Loucy (cell line): ENCODE measurements around the gene PDIA4.

Experiments
- H2AFZ ChIP-seq: fragments of 200-600 bp; sonication (generic); 2 replicates; pipeline ENCODE4 v1.6.0; 2016; ENCODE audit warnings: antibody characterized with exemption, mild to moderate bottlenecking, low read length, moderate library complexity
- H3F3A ChIP-seq: fragments of 200-600 bp; 2 replicates; pipeline ENCODE4 v1.6.0; 2016; ENCODE audit warnings: antibody characterized with exemption, low read depth, mild to moderate bottlenecking
- H3K27me3 ChIP-seq: fragments of 200-600 bp; sonication (generic); 2 replicates; pipeline ENCODE4 v1.6.1; 2014; ENCODE audit warnings: low read length, mild to moderate bottlenecking; ENCODE audit not compliant: insufficient read depth, poor library complexity, severe bottlenecking
- H3K36me3 ChIP-seq: fragments of 200-600 bp; sonication (generic); 2 replicates; pipeline ENCODE4 v1.6.1; 2016; ENCODE audit warnings: low read length; ENCODE audit not compliant: insufficient read depth
- H3K4me1 ChIP-seq: fragments of 200-600 bp; sonication (generic); 2 replicates; pipeline ENCODE4 v1.5.1; 2014; ENCODE audit warnings: low read length, mild to moderate bottlenecking; ENCODE audit not compliant: insufficient read depth, poor library complexity, severe bottlenecking
- H3K4me2 ChIP-seq: fragments of 200-600 bp; sonication (generic); 2 replicates; pipeline ENCODE4 v1.6.0; 2014; ENCODE audit warnings: antibody characterized with exemption, low read length, low read depth, mild to moderate bottlenecking; ENCODE audit not compliant: poor library complexity, severe bottlenecking
- H3K4me3 ChIP-seq: fragments of 200-600 bp; sonication (generic); 2 replicates; pipeline ENCODE4 v1.5.1; 2014; ENCODE audit warnings: low read length, mild to moderate bottlenecking, mixed read lengths; ENCODE audit not compliant: poor library complexity, severe bottlenecking
- H3K79me2 ChIP-seq: fragments of 200-600 bp; sonication (generic); 2 replicates; pipeline ENCODE4 v1.6.1; 2014; ENCODE audit warnings: low read length; ENCODE audit not compliant: insufficient read depth
- H3K9ac ChIP-seq: fragments of 200-600 bp; sonication (generic); 2 replicates; pipeline ENCODE4 v1.6.0; 2014; ENCODE audit warnings: mild to moderate bottlenecking, low read depth, low read length, moderate library complexity; ENCODE audit not compliant: poor library complexity, severe bottlenecking
- H3K9me2 ChIP-seq: fragments of 200-600 bp; sonication (generic); replicated peaks from 2 replicates; pipeline ENCODE4 v1.6.1; 2016; ENCODE audit warnings: low read depth, low read length, mixed read lengths
- H3K9me3 ChIP-seq: fragments of 200-600 bp; sonication (generic); 2 replicates; pipeline ENCODE4 v1.6.1; 2014; ENCODE audit warnings: mild to moderate bottlenecking, antibody characterized with exemption, low read length, low read depth; ENCODE audit not compliant: insufficient read depth
- H4K20me1 ChIP-seq: fragments of 200-600 bp; sonication (generic); 2 replicates; pipeline ENCODE4 v1.6.0; 2014; ENCODE audit warnings: antibody characterized with exemption, low read length, mild to moderate bottlenecking; ENCODE audit not compliant: insufficient read depth, poor library complexity, severe bottlenecking
- CTCF ChIP-seq: fragments of 200-600 bp; sonication (generic); conservative IDR thresholded peaks from 2 replicates; pipeline ENCODE4 v1.5.1; 2014; ENCODE audit warnings: mild to moderate bottlenecking, antibody characterized with exemption, low read length
- EZH2phosphoT487 ChIP-seq: fragments of 200-600 bp; IDR thresholded peaks from 2 replicates; pipeline ENCODE4 v1.6.1; 2018; ENCODE audit warnings: antibody characterized with exemption, mild to moderate bottlenecking, moderate library complexity, borderline replicate concordance

PDIA4 gene

DNA sequence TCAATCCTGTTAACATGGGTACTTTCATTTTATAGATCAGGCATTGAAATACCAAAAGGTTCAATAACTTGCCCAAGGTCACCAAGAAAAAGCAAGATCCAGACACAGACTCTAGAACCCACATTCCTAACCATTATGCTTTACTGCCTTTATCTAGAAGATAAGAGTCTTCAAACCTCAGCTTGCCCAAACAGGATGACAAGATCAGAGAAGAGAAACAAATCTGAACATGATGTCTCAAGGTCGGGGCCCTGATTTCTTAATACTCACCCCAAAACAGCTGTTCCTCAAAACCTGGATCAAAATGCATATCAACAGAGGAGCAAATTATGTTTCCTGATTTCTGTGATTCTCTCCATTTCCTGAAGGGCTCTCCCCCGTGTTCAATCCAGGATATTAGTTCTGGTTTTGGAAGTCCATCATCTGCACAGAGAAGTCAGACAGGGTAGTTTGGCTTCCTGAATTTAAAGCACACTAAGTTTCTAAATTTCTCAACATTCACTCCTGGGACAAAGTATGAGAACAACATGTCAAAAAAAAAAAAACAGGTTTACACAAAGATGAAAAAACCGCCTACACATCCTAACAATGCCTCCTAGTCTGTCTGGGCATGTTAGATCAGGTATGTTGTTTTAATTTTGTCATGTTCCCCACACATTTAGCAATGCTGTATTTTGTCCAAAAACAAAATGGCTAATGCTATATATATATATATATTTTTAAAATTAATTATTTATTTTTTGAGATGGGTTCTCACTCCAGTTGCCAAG lies 46.0 kb upstream of the PDIA4 start:
- H3K4me1 ChIP-seq, result no peaks in the 10 kb centered on the region
- H3K9me3 ChIP-seq, result no peaks in the 10 kb centered on the region
- no peak overlapping the region for H3K9ac ChIP-seq
- H3K27me3 ChIP-seq, result no peaks in the 10 kb centered on the region
- H2AFZ ChIP-seq, result no peak overlapping the region
- H3K9me2 ChIP-seq, result no peaks in the 10 kb centered on the region
- H4K20me1 ChIP-seq, result no peaks in the 10 kb centered on the region
- no peak for TF ChIP-seq EZH2phosphoT487
- TF ChIP-seq CTCF, result no peak
- no peaks in the 10 kb centered on the region for H3F3A ChIP-seq
- H3K79me2 ChIP-seq, result no peaks in the 10 kb centered on the region
- no peak overlapping the region for H3K4me2 ChIP-seq
- H3K4me3 ChIP-seq, result no peak overlapping the region
- H3K36me3 ChIP-seq, result peaks cover 12% of the 10 kb centered on the region; the same call in 1 of the 2 replicates

DNA sequence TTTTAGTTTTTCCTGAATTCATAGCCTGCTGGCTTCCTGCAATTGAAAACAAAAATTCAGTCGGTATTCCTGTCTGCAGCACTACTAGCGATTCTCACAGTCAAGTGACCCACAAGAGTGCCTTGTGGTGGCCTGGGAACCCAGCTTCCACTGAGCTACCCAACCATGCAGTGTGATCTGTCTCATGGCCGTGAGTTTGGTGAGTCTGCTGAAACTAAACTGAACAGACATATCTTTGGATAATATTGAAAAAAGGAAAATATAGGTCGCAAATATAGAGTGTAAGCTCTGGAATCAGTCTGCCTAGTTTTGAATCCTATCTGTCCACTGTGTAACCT lies 44.1 kb upstream of the PDIA4 start:
- H3K4me3 ChIP-seq, result no peak overlapping the region
- no peaks in the 10 kb centered on the region for H3K9me2 ChIP-seq
- H3K79me2 ChIP-seq, result no peaks in the 10 kb centered on the region
- no peak overlapping the region for H2AFZ ChIP-seq
- no peak overlapping the region for H3K4me2 ChIP-seq
- no peaks in the 10 kb centered on the region for H3F3A ChIP-seq
- TF ChIP-seq CTCF, result no peak
- TF ChIP-seq EZH2phosphoT487, result no peak
- H3K27me3 ChIP-seq, result no peaks in the 10 kb centered on the region
- no peak overlapping the region for H3K9ac ChIP-seq
- H4K20me1 ChIP-seq, result no peaks in the 10 kb centered on the region
- H3K36me3 ChIP-seq, result peaks cover 12% of the 10 kb centered on the region; the same call in 1 of the 2 replicates
- H3K4me1 ChIP-seq, result no peaks in the 10 kb centered on the region
- no peaks in the 10 kb centered on the region for H3K9me3 ChIP-seq

DNA sequence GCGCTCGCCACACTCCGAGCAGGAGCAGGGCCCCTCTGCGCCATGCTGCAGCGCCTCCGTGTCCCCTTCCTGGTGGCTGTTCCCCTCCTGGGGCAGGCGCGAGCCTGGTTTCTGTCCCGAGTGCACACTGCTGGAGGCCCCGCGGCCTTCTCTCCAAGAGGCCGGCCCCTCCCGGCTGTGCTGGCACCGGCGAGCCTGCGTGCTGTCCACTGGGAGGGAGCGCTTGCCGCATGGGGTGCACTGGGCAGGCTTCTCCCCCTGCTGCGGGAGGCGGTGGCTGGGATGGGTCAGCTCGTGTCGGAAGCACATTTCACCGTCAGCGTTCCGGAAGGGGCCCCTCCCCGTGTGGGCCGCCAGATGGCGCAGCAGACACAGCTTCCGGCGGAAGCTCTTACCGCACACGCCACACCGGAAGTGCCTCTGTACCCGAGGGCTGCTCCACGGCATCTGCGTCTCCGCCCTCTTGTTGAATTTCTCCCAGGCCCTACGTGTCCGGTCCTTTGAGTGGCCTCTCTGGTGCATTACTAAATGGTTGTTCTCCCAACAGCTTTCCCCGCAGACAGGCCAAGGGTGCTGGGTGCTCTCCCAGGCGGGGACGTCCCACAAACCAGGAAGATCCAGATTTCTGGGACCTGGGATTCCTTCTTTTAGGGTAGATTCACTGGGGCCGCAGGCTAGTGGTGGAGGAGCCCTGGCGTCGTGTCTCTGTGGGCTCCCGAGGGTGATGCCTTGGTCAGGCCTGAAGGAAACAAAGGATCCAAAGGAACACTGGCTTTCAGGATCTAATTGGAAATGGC lies 43.5 kb upstream of the PDIA4 start:
- H2AFZ ChIP-seq, result no peak overlapping the region
- no peaks in the 10 kb centered on the region for H3K9me2 ChIP-seq
- no peaks in the 10 kb centered on the region for H3K27me3 ChIP-seq
- no peaks in the 10 kb centered on the region for H4K20me1 ChIP-seq
- no peaks in the 10 kb centered on the region for H3K4me1 ChIP-seq
- no peak overlapping the region for H3K4me2 ChIP-seq
- no peak overlapping the region for H3K4me3 ChIP-seq
- no peaks in the 10 kb centered on the region for H3F3A ChIP-seq
- TF ChIP-seq EZH2phosphoT487 (no peak), CTCF (no peak)
- H3K79me2 ChIP-seq, result no peaks in the 10 kb centered on the region
- peaks cover 12% of the 10 kb centered on the region; the same call in 1 of the 2 replicates for H3K36me3 ChIP-seq
- no peak overlapping the region for H3K9ac ChIP-seq
- no peaks in the 10 kb centered on the region for H3K9me3 ChIP-seq
